Natural killer cell (primary cell): Measurements from ENCODE around the gene CAND2. TPM values are rescaled to one million over a fixed set of nuclear protein-coding genes. Genes with fewer than 3 reads are reported as not detected.

Source experiments
- ATAC-seq, 3 donors: fragments of 150-1000 bp in 2 of 3; fragments of 200-7000 bp in 1 of 3; cut with Tn5 transposase; 1 replicate in 1 of 3; 2 replicates in 2 of 3; pipeline ENCODE4 v1.10.0; 2021; ENCODE audit warnings: mild to moderate bottlenecking in 2 of 3, moderate library complexity in 2 of 3
- DNase-seq, 2 donors: peaks; one replicate each; pipeline versions ENCODE4 v3.0.0 to v3.0.0-alpha.2; 2013 to 2021; ENCODE audit warnings: mixed read lengths in 1 of 2
- H3K27ac ChIP-seq: one replicate; pipeline ENCODE4 v1.5.1; 2013; ENCODE audit warnings: mild to moderate bottlenecking, low read length
- H3K27me3 ChIP-seq: one replicate; pipeline ENCODE4 v1.6.1; 2013; ENCODE audit warnings: low read length; ENCODE audit not compliant: control insufficient read depth, insufficient read depth
- H3K36me3 ChIP-seq: one replicate; pipeline ENCODE4 v1.6.1; 2013; ENCODE audit warnings: low read length; ENCODE audit not compliant: control insufficient read depth, insufficient read depth
- H3K4me1 ChIP-seq: one replicate; pipeline ENCODE4 v1.6.1; 2013; ENCODE audit warnings: low read length; ENCODE audit not compliant: control insufficient read depth, insufficient read depth
- H3K4me3 ChIP-seq: one replicate; pipeline ENCODE4 v1.5.1; 2013; ENCODE audit warnings: low read length
- H3K9me3 ChIP-seq: one replicate; pipeline ENCODE4 v1.6.1; 2013; ENCODE audit warnings: low read length; ENCODE audit not compliant: control insufficient read depth, insufficient read depth
- H3K27ac Mint-ChIP-seq, 2 donors: one replicate each; pipeline ENCODE4 v1.8.0; 2022; ENCODE audit warnings: mild to moderate bottlenecking in 2 of 2, mixed read lengths in 2 of 2, moderate library complexity in 1 of 2
- H3K27me3 Mint-ChIP-seq, 2 donors: one replicate each; pipeline ENCODE4 v1.8.0; 2022; ENCODE audit warnings: low read depth in 2 of 2, mixed read lengths in 2 of 2
- H3K36me3 Mint-ChIP-seq: one replicate; pipeline ENCODE4 v1.8.0; 2022; ENCODE audit warnings: mixed read lengths
- H3K4me1 Mint-ChIP-seq, 2 donors: one replicate each; pipeline ENCODE4 v1.8.0; 2022; ENCODE audit warnings: mixed read lengths in 2 of 2
- H3K4me3 Mint-ChIP-seq: one replicate; pipeline ENCODE4 v1.8.0; 2022; ENCODE audit warnings: mild to moderate bottlenecking, moderate library complexity, mixed read lengths
- H3K9me3 Mint-ChIP-seq, 2 donors: one replicate each; pipeline ENCODE4 v1.8.0; 2022; ENCODE audit warnings: mixed read lengths in 2 of 2
- CTCF ChIP-seq: fragments of 200-600 bp; IDR thresholded peaks from one replicate; pipeline ENCODE4 v1.8.0; 2022; ENCODE audit warnings: antibody characterized with exemption
- WGBS: methylation state at CpG from one replicate; pipeline ENCODE4 v1.1.7; 2013; ENCODE audit warnings: missing lambda C conversion rate; ENCODE audit not compliant: insufficient coverage; 5-methylcytosine and 5-hydroxymethylcytosine counted together
- intact Hi-C: fragments of 100-400 bp; cut with micrococcal nuclease; formaldehyde crosslinking; loops from one replicate; pipeline ENCODE4 v1.14.2; 2022
- total RNA-seq, 4 donors: library from RNA; stranded (reverse); fragments of 120-200 nt in 1 of 4; gene quantifications; one replicate each; pipeline versions ENCODE4 v1.2.3 to v1.2.4, GENCODE V29; 2013 to 2022

CAND2 gene
- total RNA-seq, 3 donors from 2014 or later (not counting 1 experiment from before 2014, with no cell fraction given) = 0.52 to 1.3 (median 1.2) TPM

GRCh38 chr3:12766541-12766940 lies 29.9 kb upstream of the CAND2 start:
- H3K36me3 ChIP-seq = no peaks in the 10 kb centered on the region
- whole genome bisulfite sequencing = 79% methylated on average over 3 of the region's 6 CpGs
- Mint-ChIP-seq H3K4me3 (no peak overlapping the region), H3K36me3 (no peaks in the 10 kb centered on the region), H3K27me3 (peaks cover 0 to 8% of the 10 kb centered on the region in 2 donors), H3K9me3 (no peaks in the 10 kb centered on the region), H3K27ac (no peak overlapping the region), H3K4me1 (no peaks in the 10 kb centered on the region)
- DNase-seq = no peak
- no peak overlapping the region for H3K27ac ChIP-seq
- H3K27me3 ChIP-seq = no peaks in the 10 kb centered on the region
- no peaks in the 10 kb centered on the region for H3K9me3 ChIP-seq
- no peak for ATAC-seq
- H3K4me1 ChIP-seq = no peaks in the 10 kb centered on the region
- no peak overlapping the region for H3K4me3 ChIP-seq
- TF ChIP-seq CTCF = no peak
- intact Hi-C loops = no loop called here

GRCh38 chr3:12768579-12769527 lies 27.6 kb upstream of the CAND2 start:
- Histone ChIP-seq H3K36me3 (no peaks in the 10 kb centered on the region), H3K27me3 (no peaks in the 10 kb centered on the region), H3K27ac (no peak overlapping the region), H3K4me3 (no peak overlapping the region), H3K9me3 (peaks cover 3% of the 10 kb centered on the region), H3K4me1 (no peaks in the 10 kb centered on the region)
- intact Hi-C loops = no loop called here
- TF ChIP-seq CTCF = no peak
- Mint-ChIP-seq H3K9me3 (no peaks in the 10 kb centered on the region), H3K36me3 (no peaks in the 10 kb centered on the region), H3K4me1 (no peaks in the 10 kb centered on the region), H3K4me3 (no peak overlapping the region), H3K27ac (no peak overlapping the region), H3K27me3 (peaks cover 0 to 8% of the 10 kb centered on the region in 2 donors)
- DNase-seq = no peak
- no peak for ATAC-seq
- 93% methylated on average over 49 of the region's 54 CpGs for WGBS

GRCh38 chr3:12769761-12770160 lies 26.7 kb upstream of the CAND2 start:
- no peak for TF ChIP-seq CTCF
- no peaks in the 10 kb centered on the region for H3K36me3 Mint-ChIP-seq
- WGBS = 57% methylated on average over 1 of the region's 2 CpGs

More at GRCh38 chr3:12769761-12770160, 26.7 kb upstream of the CAND2 start:
- no peaks in the 10 kb centered on the region for H3K4me1 Mint-ChIP-seq
- Histone ChIP-seq H3K27ac (no peak overlapping the region), H3K27me3 (no peaks in the 10 kb centered on the region), H3K4me3 (no peak overlapping the region), H3K36me3 (no peaks in the 10 kb centered on the region), H3K9me3 (peaks cover 4% of the 10 kb centered on the region), H3K4me1 (no peaks in the 10 kb centered on the region)
- intact Hi-C loops = no loop called here
- no peak overlapping the region for H3K27ac Mint-ChIP-seq
- ATAC-seq (no peak), DNase-seq (no peak)
- no peaks in the 10 kb centered on the region for H3K9me3 Mint-ChIP-seq
- no peak overlapping the region for H3K4me3 Mint-ChIP-seq
- H3K27me3 Mint-ChIP-seq = peaks cover 2 to 14% of the 10 kb centered on the region in 2 donors
